ENCODE measurements around the gene DOCK10.

Gene DOCK10

DNA sequence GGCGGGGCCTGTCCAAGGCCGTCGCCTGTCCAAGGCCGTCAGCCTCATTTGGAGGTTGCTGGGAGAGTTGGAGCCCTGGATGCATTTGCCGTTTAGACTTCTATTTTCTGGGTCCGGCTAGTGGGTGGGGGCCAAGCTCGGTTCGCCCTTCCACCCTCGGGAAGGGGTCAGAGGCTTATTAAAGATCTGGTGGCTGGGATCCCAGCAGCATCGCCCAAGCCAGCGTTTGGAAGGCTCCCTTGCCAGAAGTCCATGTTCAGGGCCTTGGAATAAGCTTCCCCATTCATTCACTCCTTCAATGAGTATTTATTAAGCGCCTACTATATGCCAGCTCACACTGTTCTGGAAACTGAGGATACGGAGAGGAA is 516 bp upstream of the DOCK10 start:
- 30 to 32% methylated on average over 13 of the region's 13 CpGs for WGBS, 2 experiments
- Histone ChIP-seq H3K9me3 (ENCODE audit: control insufficient read depth, low read length) (no peaks in the 10 kb centered on the region), H3K36me3 (ENCODE audit: control insufficient read depth, insufficient read depth, low read length) (no peaks in the 10 kb centered on the region), H3K27me3 (ENCODE audit: control insufficient read depth, insufficient read depth, low read length, poor library complexity, severe bottlenecking) (peaks cover 58% of the 10 kb centered on the region), H3K4me3 (ENCODE audit: insufficient read depth, low read depth, low read length) (peak overlapping the region; percentile 52), H3K4me1 (ENCODE audit: control insufficient read depth, insufficient read depth, low read length) (peaks cover 4% of the 10 kb centered on the region), H3K27ac (ENCODE audit: insufficient read depth, low read depth, low read length, poor library complexity, severe bottlenecking) (no peak overlapping the region)

DNA sequence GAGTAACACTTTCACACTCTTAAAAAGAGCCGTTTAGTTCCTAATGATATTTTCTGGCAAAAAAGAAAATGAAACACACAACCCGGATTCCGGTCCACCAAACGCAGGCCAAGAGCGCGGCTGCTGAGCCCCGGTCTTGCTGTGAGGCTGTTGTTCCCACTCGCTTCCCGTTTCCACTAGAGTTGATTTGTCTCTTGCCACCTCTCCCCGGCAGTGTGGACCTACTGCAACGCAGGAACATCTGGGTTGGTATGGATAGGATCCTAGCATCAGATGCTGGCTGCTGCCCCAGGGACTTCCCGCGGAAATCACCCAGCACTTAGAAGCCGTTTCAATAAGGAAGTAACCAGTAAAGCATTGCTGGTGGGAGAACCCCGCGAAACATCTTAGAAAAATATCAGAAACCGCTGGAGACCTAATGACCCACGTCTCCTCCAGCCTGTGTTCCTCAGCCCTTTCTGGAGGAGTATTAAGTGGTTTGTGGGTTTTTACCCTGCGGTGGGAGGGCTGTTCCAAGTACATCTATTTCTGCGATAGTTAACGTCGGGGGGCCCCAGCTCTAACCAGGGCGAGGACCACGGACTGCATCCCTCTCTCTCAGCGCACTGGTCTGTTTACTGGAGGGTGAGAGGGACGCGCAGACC is 939 bp downstream of the DOCK10 start:
- 29 to 32% methylated on average over 27 of the region's 27 CpGs for WGBS, 2 experiments
- Histone ChIP-seq H3K4me1 (ENCODE audit: control insufficient read depth, insufficient read depth, low read length) (peaks cover 4% of the 10 kb centered on the region), H3K27me3 (ENCODE audit: control insufficient read depth, insufficient read depth, low read length, poor library complexity, severe bottlenecking) (peaks cover 58% of the 10 kb centered on the region), H3K36me3 (ENCODE audit: control insufficient read depth, insufficient read depth, low read length) (no peaks in the 10 kb centered on the region), H3K4me3 (ENCODE audit: insufficient read depth, low read depth, low read length) (peak overlapping the region; percentile 52), H3K9me3 (ENCODE audit: control insufficient read depth, low read length) (no peaks in the 10 kb centered on the region), H3K27ac (ENCODE audit: insufficient read depth, low read depth, low read length, poor library complexity, severe bottlenecking) (no peak overlapping the region)

DNA sequence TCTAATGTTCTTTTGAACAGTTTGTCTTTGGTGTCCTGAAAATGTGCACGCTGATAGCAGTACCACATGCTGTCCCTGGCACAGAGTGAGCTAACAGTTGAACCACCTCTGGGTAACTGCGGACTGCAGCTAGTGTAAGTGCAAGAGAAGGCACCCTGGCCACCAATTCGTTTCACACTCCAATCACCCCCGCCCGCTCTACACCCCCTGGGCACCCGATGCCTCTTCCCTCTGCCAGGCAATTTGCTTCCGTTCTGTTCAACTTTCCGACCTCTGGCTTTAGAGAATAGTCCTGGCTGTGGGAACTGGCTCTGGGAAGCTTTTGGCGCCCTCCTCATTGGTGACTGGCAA is 1.4 kb downstream of the DOCK10 start:
- 65 to 69% methylated on average over 8 to 9 of the region's 9 CpGs for WGBS, 2 experiments
- Histone ChIP-seq H3K27me3 (ENCODE audit: control insufficient read depth, insufficient read depth, low read length, poor library complexity, severe bottlenecking) (peaks cover 58% of the 10 kb centered on the region), H3K9me3 (ENCODE audit: control insufficient read depth, low read length) (no peaks in the 10 kb centered on the region), H3K36me3 (ENCODE audit: control insufficient read depth, insufficient read depth, low read length) (no peaks in the 10 kb centered on the region), H3K4me3 (ENCODE audit: insufficient read depth, low read depth, low read length) (no peak overlapping the region), H3K4me1 (ENCODE audit: control insufficient read depth, insufficient read depth, low read length) (peaks cover 4% of the 10 kb centered on the region), H3K27ac (ENCODE audit: insufficient read depth, low read depth, low read length, poor library complexity, severe bottlenecking) (no peak overlapping the region)

DNA sequence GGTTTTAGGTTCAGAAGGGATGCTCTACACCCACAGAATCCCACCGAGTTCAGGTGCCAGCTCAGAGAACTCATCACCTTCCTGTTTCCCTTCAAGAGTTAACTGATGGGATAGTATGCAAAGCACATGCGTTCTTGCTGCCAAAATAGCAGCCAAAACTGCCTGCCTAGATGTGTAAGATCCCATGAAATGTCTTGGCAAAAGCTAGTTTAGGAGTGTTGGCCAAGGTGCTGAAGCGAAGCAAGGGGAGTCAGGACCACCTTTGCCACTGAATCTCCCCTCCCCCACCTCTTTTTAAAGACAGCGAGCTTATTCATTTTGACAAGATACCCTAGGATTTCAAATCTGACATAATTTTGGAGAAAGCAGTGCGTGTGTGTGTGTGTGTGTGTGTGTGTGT is 2.1 kb downstream of the DOCK10 start:
- Histone ChIP-seq H3K9me3 (ENCODE audit: control insufficient read depth, low read length) (no peaks in the 10 kb centered on the region), H3K27me3 (ENCODE audit: control insufficient read depth, insufficient read depth, low read length, poor library complexity, severe bottlenecking) (peaks cover 56% of the 10 kb centered on the region), H3K4me3 (ENCODE audit: insufficient read depth, low read depth, low read length) (no peak overlapping the region), H3K4me1 (ENCODE audit: control insufficient read depth, insufficient read depth, low read length) (peaks cover 4% of the 10 kb centered on the region), H3K36me3 (ENCODE audit: control insufficient read depth, insufficient read depth, low read length) (no peaks in the 10 kb centered on the region), H3K27ac (ENCODE audit: insufficient read depth, low read depth, low read length, poor library complexity, severe bottlenecking) (no peak overlapping the region)
- 72 to 78% methylated on average over 4 to 5 of the region's 5 CpGs for WGBS, 2 experiments

- Histone ChIP-seq H3K4me1 (ENCODE audit: control insufficient read depth, insufficient read depth, low read length) (peaks cover 4% of the 10 kb centered on the region), H3K36me3 (ENCODE audit: control insufficient read depth, insufficient read depth, low read length) (no peaks in the 10 kb centered on the region), H3K27ac (ENCODE audit: insufficient read depth, low read depth, low read length, poor library complexity, severe bottlenecking) (no peak overlapping the region), H3K27me3 (ENCODE audit: control insufficient read depth, insufficient read depth, low read length, poor library complexity, severe bottlenecking) (peaks cover 36% of the 10 kb centered on the region), H3K4me3 (ENCODE audit: insufficient read depth, low read depth, low read length) (no peak overlapping the region), H3K9me3 (ENCODE audit: control insufficient read depth, low read length) (no peaks in the 10 kb centered on the region)
- WGBS, 2 experiments, result 66 to 100% methylated on average over 1 to 2 of the region's 3 CpGs
Observed at GRCh38 chr2:225038231-225038523, 4.1 kb downstream of the DOCK10 start.

- Histone ChIP-seq H3K4me3 (ENCODE audit: insufficient read depth, low read depth, low read length) (no peak overlapping the region), H3K27me3 (ENCODE audit: control insufficient read depth, insufficient read depth, low read length, poor library complexity, severe bottlenecking) (peaks cover 30% of the 10 kb centered on the region), H3K27ac (ENCODE audit: insufficient read depth, low read depth, low read length, poor library complexity, severe bottlenecking) (no peak overlapping the region), H3K36me3 (ENCODE audit: control insufficient read depth, insufficient read depth, low read length) (no peaks in the 10 kb centered on the region), H3K4me1 (ENCODE audit: control insufficient read depth, insufficient read depth, low read length) (no peaks in the 10 kb centered on the region), H3K9me3 (ENCODE audit: control insufficient read depth, low read length) (no peaks in the 10 kb centered on the region)
- 94 to 96% methylated on average over 5 of the region's 5 CpGs for WGBS, 2 experiments
Observed at GRCh38 chr2:225037415-225038230, 4.6 kb downstream of the DOCK10 start.

- Histone ChIP-seq H3K9me3 (ENCODE audit: control insufficient read depth, low read length) (no peaks in the 10 kb centered on the region), H3K27me3 (ENCODE audit: control insufficient read depth, insufficient read depth, low read length, poor library complexity, severe bottlenecking) (peaks cover 18% of the 10 kb centered on the region), H3K4me1 (ENCODE audit: control insufficient read depth, insufficient read depth, low read length) (no peaks in the 10 kb centered on the region), H3K27ac (ENCODE audit: insufficient read depth, low read depth, low read length, poor library complexity, severe bottlenecking) (no peak overlapping the region), H3K4me3 (ENCODE audit: insufficient read depth, low read depth, low read length) (no peak overlapping the region), H3K36me3 (ENCODE audit: control insufficient read depth, insufficient read depth, low read length) (no peaks in the 10 kb centered on the region)
- 100% methylated on average over 1 of the region's 1 CpG for WGBS, 2 experiments
Observed at GRCh38 chr2:225036431-225036830, 5.8 kb downstream of the DOCK10 start.

DNA sequence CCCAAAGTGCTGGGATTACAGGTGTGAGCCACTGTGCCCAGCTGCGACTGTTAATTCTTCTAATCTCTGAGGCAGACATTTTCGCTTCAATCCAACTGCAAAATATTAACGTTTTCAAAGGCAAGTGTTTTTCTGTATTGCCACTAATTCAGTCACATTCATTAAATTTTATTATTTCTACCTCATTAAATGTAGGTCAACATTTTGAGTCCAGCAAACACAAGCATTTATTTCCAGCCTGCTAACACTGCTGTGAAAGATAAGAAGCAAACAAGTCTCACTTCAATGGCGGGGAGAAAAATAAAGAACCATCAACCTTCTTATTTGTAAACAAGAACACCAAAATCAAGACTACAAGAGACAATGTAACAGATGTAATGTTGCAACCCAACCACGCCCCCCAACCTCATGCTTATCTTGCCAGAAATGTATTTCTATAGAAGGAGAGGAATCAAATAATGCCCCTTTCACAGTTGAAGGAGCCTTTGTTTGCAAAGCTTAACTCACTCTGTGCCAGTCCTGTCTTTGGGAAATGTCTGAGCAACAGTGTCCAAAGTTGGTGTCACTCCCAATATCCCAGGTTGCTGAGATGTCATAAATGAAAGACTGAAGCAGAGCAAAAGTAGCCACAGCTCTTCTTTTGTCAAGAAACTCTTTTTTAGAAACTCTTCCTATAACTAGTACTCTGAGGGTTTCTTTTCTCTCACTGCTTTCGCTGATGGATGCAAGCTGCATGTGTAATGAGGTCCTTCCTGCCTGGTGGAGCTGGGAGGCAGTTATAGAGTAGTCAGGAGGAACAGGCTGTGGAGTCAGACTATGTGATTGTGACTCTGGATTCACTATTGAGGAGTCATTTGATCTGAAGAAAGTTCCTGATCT is 8.6 kb downstream of the DOCK10 start:
- 93 to 94% methylated on average over 6 of the region's 6 CpGs for WGBS, 2 experiments
- Histone ChIP-seq H3K27me3 (ENCODE audit: control insufficient read depth, insufficient read depth, low read length, poor library complexity, severe bottlenecking) (no peaks in the 10 kb centered on the region), H3K27ac (ENCODE audit: insufficient read depth, low read depth, low read length, poor library complexity, severe bottlenecking) (no peak overlapping the region), H3K4me1 (ENCODE audit: control insufficient read depth, insufficient read depth, low read length) (no peaks in the 10 kb centered on the region), H3K9me3 (ENCODE audit: control insufficient read depth, low read length) (no peaks in the 10 kb centered on the region), H3K36me3 (ENCODE audit: control insufficient read depth, insufficient read depth, low read length) (no peaks in the 10 kb centered on the region), H3K4me3 (ENCODE audit: insufficient read depth, low read depth, low read length) (no peak overlapping the region)

DNA sequence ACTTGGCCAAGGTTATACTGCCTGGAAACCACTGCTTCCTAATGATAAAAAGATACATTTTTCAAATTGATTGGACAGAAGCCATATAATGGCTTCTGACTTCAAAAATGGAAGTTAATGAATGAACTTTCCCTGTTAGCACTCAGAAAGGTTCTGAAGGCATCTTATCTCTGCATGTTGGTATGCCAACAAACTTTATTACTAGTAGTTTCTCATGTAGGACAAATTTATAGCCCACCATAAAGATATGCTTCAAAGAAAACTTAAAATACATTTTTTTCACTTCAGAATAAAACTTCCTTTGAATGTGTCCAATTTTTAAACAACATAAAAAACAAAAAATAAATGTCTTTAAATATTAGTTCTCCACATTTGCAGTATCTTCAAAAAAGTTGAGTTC is 10.0 kb downstream of the DOCK10 start:
- H3K27me3 ChIP-seq (ENCODE audit: control insufficient read depth, insufficient read depth, low read length, poor library complexity, severe bottlenecking), result no peaks in the 10 kb centered on the region

DNA sequence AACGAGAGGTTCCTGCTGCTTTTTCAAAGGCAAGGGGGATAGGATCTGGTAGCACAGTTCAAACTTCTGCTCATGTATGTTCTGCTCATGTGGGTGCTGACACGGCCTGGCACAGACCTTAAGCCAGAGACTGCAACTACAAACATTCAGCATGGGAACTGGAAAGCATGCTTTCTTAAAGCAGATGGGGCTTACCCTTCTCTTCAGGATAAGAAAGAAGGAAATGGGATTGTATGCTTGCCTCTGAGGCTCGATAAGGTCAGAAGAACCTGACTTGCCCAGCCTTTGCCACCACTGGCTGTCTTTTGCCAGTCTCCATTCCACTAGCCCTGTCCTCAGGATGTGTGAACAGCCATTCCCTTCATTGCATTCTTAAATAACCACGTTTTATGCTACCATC is 10.7 kb downstream of the DOCK10 start:
- Histone ChIP-seq H3K9me3 (ENCODE audit: control insufficient read depth, low read length) (no peaks in the 10 kb centered on the region), H3K4me3 (ENCODE audit: insufficient read depth, low read depth, low read length) (no peak overlapping the region), H3K36me3 (ENCODE audit: control insufficient read depth, insufficient read depth, low read length) (no peaks in the 10 kb centered on the region), H3K27ac (ENCODE audit: insufficient read depth, low read depth, low read length, poor library complexity, severe bottlenecking) (no peak overlapping the region), H3K27me3 (ENCODE audit: control insufficient read depth, insufficient read depth, low read length, poor library complexity, severe bottlenecking) (no peaks in the 10 kb centered on the region), H3K4me1 (ENCODE audit: control insufficient read depth, insufficient read depth, low read length) (no peaks in the 10 kb centered on the region)
- 89 to 90% methylated on average over 4 of the region's 4 CpGs for WGBS, 2 experiments

More for the DNA sequence above, 10.0 kb downstream of the DOCK10 start:
- Histone ChIP-seq H3K27ac (ENCODE audit: insufficient read depth, low read depth, low read length, poor library complexity, severe bottlenecking) (no peak overlapping the region), H3K36me3 (ENCODE audit: control insufficient read depth, insufficient read depth, low read length) (no peaks in the 10 kb centered on the region), H3K4me3 (ENCODE audit: insufficient read depth, low read depth, low read length) (no peak overlapping the region), H3K9me3 (ENCODE audit: control insufficient read depth, low read length) (no peaks in the 10 kb centered on the region), H3K4me1 (ENCODE audit: control insufficient read depth, insufficient read depth, low read length) (no peaks in the 10 kb centered on the region)

Measured in ectodermal cell (in vitro differentiated cells).